Stimulated activated CD8-positive, alpha-beta memory T cell treated with anti-CD3 and anti-CD28 coated beads, Interleukin-4, amount 100 ng/mL, for 24 hours (primary cell): Measurements from ENCODE around the gene B9D2.
A peak's percentile ranks its signal among the peaks of the same experiment; 100 is the strongest.

ENCODE experiments used
- DNase-seq: peaks from one replicate; pipeline ENCODE4 v3.0.0-alpha.2; 2020; ENCODE audit warnings: low read depth

Gene B9D2

DNA sequence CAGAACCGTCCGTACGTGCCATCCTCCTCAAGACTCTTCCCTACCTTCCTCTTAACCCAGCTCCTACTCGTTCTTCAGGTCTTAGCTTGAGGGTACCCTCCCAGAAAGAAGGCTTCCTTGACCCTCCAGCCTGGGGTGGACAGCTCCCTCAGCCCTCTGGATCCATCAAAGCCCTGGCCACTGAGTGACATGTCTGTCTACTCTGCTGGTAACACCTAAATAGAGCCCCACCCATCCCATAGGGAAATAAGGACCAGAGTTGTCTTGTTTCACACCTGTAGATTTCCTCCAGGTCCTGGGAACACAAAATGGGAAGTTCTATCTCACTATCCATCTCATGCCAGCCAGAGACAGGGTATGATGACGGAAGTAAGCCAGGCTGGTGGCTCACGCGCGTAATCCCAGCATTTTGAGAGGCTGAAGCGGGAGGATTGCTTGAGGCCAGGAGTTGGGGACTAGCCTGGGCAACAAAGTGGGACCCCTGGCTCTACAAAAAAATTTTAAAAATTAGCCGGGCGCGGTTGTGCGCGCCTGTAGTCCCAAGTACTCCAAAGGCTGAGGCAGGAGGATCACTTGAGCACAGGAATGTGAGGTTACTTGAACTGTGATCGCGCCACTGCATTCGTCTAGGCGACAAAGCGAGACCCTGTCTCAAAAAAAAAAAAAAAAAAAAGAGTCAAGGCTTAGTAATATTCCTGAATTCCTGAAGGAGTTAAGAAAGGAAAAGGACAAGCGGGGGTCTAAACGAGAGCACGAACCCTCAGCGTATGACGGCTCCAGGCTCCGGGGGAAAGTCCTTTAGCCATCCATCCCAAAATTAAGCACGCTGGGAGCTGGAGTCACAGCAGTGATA, 54.5 kb downstream of the B9D2 start:
- DNase-seq = no peak

DNA sequence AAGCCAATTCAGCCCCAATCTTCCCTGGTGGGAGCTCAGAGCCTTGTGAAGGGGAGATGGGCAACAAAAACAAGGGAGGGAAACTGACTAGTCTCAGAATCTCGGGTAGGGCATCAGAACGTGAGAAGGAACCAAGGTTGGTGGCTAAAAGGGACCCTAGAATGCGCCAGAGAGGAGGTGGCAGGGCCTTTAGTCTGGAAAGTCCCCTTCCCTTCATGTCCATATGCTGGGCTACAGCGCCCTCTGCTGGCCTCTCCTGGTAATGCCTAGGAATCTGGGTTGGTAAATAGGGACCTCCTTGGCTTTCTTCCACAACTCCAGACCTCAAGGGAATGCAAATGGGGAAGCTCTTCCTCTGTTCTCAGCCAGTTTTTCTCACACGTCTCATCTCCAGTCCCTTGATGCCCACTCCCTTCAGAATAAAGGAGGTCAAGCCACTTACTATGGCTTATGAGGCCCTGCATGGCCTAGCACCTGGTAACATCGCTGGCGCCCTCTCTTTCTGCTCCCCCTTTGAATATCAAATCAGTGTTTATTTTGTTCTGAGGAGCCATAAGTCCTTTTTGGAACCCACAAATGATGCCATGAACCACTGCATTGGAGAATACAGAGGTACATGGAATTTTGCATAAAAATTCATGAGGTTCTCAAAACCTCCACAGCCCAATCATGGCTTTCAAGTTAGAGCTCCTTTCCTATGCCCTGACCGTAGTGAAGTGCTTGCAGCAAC, 55.3 kb downstream of the B9D2 start:
- peak; percentile 90 for DNase-seq

DNA sequence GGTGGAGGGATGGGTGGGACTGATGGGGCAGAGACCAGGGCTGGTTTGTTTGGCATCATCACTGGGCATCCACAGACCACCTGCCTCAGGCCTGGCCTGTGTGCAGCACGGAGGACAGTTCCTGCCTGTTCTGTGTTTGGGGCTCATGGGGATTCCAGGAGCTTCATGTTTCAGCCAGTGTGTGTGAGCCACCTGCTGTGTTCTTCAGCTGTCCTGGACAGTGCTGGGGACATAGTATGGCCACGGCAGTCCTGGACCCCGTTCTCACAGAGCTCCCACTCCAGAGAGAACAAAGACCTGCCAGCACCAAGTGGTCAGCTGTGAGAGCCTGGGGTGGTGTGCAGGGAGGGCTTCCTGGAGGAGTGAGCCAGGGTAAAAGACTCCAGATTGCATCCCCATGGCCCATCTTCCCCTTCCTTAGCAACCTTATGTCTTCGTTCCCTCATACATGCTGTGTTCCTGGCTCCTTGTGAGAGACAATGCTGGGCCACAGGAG, 55.9 kb downstream of the B9D2 start:
- no peak for DNase-seq

DNA sequence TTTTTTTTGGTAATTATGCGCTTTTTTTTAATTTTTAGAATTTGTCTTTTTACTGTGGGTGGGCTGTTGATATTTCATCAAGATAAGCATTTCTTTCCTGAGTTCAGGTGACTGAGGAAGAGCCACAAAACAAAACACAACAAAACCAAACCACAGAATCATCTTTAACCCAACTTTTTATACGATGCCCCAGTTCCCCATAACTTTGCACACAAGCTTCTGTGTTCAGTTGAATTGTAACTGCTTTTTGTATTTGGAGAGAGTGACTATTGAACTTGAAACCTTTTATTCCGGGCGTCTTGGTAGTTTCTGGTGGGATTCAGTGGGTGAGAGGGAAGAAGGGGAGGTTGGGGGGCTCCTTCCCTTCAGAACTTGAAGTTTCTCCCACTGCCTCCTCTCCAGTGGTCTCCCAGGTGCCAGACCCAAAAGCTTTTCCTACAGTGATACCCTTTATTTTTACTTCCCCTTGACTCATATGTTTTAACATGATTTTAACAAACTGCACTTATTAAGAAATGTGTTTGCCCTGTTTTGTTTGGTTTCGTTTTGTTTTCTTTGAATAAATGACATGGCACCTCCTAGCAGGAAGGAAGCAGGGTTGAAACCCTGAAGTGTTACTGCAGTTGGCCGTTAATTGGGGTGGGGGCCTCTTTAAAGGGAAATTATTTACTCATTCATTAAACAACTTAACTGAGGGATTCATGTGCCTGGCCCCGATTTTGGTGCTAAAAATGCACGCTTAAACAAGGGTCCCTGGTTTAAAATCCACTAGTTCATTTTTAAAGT, 56.7 kb downstream of the B9D2 start:
- DNase-seq = no peak

DNA sequence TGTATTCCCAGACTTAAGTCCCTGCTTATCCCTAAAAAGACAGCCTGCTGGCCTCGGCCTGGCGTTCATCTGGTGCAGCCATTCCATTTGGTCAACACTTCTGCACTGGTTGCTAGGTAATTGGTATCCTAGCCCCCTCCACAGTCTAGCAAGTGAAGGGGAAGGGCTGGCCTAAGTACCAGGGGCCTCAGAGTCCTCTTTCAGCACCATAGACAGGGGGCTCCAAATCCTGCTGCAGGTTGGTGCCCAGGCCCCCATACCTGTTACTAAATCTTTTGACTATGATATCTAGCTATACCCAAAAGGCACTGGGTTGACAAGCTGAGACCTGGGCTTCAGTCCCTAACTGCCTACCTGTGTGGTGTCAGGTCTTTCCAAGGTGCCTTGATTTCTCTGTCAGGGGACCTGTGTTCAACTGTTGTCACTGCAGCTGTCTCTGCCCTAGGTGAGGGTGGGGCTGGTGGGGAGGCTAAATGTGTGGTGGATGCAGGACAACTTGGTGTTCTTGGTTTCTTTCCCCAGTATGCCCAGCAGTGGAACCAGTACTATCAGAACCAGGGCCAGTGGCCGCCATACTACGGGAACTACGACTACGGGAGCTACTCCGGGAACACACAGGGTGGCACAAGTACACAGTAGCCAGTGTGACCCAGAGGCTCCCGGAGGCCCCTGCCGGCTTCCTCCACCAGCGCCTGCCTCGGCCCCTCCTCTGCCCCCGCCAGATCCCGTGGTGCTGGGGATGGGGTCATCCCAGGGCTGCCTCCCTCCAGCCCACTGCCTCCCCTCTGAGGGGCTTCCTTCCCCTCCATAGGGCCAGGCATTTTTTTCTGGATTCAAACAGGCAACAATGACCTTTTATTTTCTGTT, 57.8 kb downstream of the B9D2 start:
- no peak for DNase-seq

DNA sequence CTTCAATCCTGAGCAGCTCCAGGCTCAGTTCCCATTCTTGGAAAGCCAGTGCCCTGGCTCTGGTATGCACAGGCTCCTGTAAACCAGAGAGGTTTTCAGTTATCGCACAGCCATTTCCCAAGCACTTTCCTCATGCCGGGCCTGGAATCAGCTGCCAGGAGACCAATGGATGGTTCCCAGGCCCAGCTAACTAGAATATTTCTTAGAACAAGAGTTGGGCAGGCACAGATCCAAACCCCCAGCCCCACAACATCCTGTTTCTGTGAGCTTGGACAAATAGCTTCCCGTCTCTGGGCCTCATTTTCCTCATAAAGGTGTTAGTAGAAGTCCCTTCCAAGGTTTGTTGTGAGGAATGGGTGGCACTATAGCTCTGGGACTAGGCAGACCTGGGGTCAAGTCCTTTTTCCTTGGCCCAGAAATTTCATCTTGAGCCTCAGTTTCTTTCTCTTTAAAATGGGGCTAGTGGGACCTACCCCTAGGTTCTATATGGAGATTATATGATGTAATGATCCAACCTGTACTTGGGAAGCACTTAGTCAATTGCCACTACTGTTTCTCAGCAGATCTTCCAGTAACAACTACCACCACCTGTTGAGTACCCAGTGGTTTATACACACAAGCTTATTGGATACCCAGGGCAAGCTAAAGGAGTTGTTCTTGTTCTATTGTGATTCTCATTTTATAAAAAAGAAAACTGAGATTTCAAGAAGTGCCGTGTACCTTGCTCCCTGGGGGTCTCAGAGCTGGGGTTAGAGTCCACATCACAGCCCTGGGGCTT, 59.1 kb downstream of the B9D2 start:
- no peak for DNase-seq
